HG03280 (cell line): ENCODE results near the gene ADRA2C.
"Not testable (repeated sequence)": the region's sequence is repeated elsewhere in the genome, so short reads cannot be mapped to it uniquely, and the experiment has no call there.

Experiments used
- ATAC-seq: cut with Tn5 transposase; IDR thresholded peaks from one replicate; pipeline ENCODE4 v1.9.1; 2021; ENCODE audit warnings: mild to moderate bottlenecking, moderate library complexity; ENCODE audit not compliant: unreplicated experiment

Gene ADRA2C

GRCh38 chr4:3810111-3810680, 44.0 kb downstream of the ADRA2C start:
- ATAC-seq: no peak

GRCh38 chr4:3810796-3811485, 44.8 kb downstream of the ADRA2C start:
- ATAC-seq: no peak

- no peak for ATAC-seq
These were observed 45.4 kb downstream of the ADRA2C start for GRCh38 chr4:3811621-3812020.

- ATAC-seq: no peak
These were observed 46.2 kb downstream of the ADRA2C start for GRCh38 chr4:3812211-3812934.

- no peak for ATAC-seq
These were observed 47.2 kb downstream of the ADRA2C start for GRCh38 chr4:3813151-3814052.

- ATAC-seq: no peak
These were observed 47.9 kb downstream of the ADRA2C start for GRCh38 chr4:3814053-3814570.

GRCh38 chr4:3814838-3815237, 48.7 kb downstream of the ADRA2C start:
- not testable (repeated sequence) for ATAC-seq

- ATAC-seq: no peak
These were observed 50.2 kb downstream of the ADRA2C start for GRCh38 chr4:3816256-3816825.

GRCh38 chr4:3816983-3817960, 51.1 kb downstream of the ADRA2C start:
- ATAC-seq: no peak
